ENCODE measurements around the gene CRYBG2. TPM values are rescaled to one million over a fixed set of nuclear protein-coding genes. Genes with fewer than 3 reads are reported as not detected.

Gene CRYBG2
- total RNA-seq, 1 donor from 2014 or later, result 6.9 TPM

DNA sequence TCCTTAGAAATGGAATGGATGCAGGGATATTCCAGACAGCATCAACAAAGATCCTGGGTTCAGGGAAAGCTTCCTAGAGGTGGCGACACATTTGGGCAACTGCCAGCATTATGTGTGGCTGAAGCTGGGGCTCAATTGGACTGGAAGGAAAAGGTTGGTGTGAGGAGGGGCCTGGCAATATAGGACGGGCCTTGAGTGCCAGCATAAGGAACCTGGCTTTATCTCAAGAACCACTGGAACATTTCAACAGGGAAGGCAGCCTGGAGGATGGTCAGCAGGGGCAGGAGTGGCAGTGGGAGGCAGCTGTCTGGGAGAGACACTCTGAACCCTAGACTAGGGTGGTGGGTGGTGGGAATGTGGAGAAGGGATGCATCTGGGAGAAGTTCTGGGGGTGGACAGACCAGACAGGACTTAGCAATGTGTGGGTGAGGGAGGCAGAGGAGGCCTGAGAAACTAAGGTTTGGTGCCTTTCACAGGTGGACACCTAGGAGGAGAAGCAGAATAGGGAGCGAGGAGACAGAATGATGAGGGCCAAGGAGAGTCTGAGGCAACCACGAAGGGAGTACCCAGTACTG is 70.6 kb downstream of the CRYBG2 start:
- H3K27ac ChIP-seq, result peak overlapping the region; percentile 61
- H3K9me3 ChIP-seq, result no peaks in the 10 kb centered on the region
- H3K4me1 ChIP-seq, result peaks cover 64% of the 10 kb centered on the region

DNA sequence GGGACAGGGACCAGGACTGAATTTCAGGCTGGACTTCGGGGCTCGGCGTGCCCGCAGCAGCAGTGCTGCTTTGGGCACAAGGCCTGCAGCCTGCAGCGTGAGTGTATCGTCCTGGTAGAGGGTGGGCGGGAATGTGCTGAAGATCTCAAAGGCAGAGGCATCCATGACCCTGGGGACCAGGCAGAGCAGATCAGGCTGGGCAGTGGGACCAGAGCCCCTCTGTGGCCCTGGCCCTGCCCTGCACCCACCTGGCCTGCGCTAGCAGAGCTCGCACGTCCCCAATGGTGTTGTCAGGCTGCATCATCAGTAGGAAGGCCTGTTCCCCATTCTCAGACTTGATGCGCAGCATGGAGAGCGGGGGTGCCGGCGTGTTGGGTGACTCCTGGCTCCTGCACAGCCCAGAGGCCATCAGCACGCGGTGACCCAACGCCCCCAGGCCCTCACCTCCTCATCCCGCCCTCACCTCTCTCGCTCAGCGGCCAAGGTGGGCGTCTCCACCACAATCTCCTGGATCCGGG is 71.5 kb downstream of the CRYBG2 start:
- H3K9me3 ChIP-seq, result no peaks in the 10 kb centered on the region
- peaks cover 11% of the 10 kb centered on the region for H3K36me3 ChIP-seq
- ATAC-seq (no peak), DNase-seq (no peak)
- no peaks in the 10 kb centered on the region for H3K27me3 ChIP-seq
- peaks cover 67% of the 10 kb centered on the region for H3K4me1 ChIP-seq
- H3K4me3 ChIP-seq, result no peak overlapping the region
- H3K27ac ChIP-seq, result no peak overlapping the region
- intact Hi-C loops (cut with DNase I), result no loop called here
- TF ChIP-seq CTCF (IDR thresholded peaks at IDR 0.05), result no peak

More for the DNA sequence above, 70.6 kb downstream of the CRYBG2 start:
- DNase-seq, result no peak
- no peak for TF ChIP-seq CTCF (IDR thresholded peaks at IDR 0.05)
- intact Hi-C loops (cut with DNase I), result no loop called here
- H3K36me3 ChIP-seq, result peaks cover 11% of the 10 kb centered on the region
- H3K27me3 ChIP-seq, result no peaks in the 10 kb centered on the region
- ATAC-seq, result no peak
- H3K4me3 ChIP-seq, result no peak overlapping the region

DNA sequence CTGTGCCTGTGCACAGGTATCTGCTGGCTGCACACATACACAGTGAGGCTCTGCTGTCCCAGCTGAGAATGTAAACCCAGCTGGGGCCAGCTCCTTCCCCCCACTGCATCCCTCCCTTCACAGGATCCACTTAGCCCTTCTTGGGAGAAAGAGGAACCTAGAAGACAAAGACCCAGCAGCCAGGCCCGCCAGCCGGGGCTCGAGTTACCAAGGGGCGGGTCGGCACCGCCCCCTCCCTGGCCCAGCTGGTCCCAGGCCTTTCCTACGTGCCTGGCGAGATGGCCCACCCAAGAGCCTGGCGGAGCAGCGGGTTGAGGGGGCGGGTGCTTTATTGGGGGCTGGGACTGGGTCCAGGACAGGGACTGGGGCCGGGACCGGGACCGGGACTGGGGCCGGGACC is 72.0 kb downstream of the CRYBG2 start:
- no peak for TF ChIP-seq CTCF (IDR thresholded peaks at IDR 0.05)
- H3K27ac ChIP-seq, result no peak overlapping the region
- intact Hi-C loops (cut with DNase I), result no loop called here
- ATAC-seq (no peak), DNase-seq (no peak)
- peaks cover 11% of the 10 kb centered on the region for H3K36me3 ChIP-seq
- no peak overlapping the region for H3K4me3 ChIP-seq
- H3K27me3 ChIP-seq, result no peaks in the 10 kb centered on the region
- peaks cover 67% of the 10 kb centered on the region for H3K4me1 ChIP-seq
- H3K9me3 ChIP-seq, result no peaks in the 10 kb centered on the region

DNA sequence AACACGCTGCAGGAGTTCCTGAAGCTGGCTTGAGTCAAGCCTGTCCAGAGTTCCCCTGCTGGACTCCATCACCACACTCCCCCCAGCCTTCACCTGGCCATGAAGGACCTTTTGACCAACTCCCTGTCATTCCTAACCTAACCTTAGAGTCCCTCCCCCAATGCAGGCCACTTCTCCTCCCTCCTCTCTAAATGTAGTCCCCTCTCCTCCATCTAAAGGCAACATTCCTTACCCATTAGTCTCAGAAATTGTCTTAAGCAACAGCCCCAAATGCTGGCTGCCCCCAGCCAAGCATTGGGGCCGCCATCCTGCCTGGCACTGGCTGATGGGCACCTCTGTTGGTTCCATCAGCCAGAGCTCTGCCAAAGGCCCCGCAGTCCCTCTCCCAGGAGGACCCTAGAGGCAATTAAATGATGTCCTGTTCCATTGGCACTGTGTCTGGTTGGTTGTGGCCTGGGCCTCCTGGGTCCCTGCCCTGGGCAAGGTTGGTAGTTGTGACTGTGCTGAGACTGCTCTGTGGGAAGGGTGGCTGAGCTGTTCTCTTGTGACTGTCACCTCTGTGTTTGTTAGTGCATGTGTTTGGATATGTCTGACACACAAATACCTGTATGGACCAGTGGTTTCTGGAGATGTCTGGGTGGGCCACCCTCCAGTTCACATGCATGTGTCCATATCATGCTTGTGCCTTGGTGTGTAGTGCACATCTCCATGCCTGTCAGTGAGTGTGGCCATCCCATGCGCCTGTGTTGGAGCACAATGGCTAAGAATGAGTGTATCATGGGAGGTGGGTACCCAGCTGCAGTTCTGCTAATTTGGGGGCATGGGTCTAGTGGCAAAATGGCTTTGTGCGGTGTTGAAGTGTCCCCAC is 72.6 kb downstream of the CRYBG2 start:
- Histone ChIP-seq H3K4me1 (peaks cover 67% of the 10 kb centered on the region), H3K27ac (peak overlapping the region; percentile 89), H3K9me3 (no peaks in the 10 kb centered on the region), H3K27me3 (no peaks in the 10 kb centered on the region), H3K36me3 (peaks cover 11% of the 10 kb centered on the region), H3K4me3 (peak overlapping the region; percentile 99)
- TF ChIP-seq CTCF (IDR thresholded peaks at IDR 0.05), result no peak
- intact Hi-C loops (cut with DNase I), result no loop called here
- ATAC-seq (no peak), DNase-seq (no peak)

- peaks cover 11% of the 10 kb centered on the region for H3K36me3 ChIP-seq
- TF ChIP-seq CTCF (IDR thresholded peaks at IDR 0.05), result no peak
- no peak for DNase-seq
- peak overlapping the region; percentile 89 for H3K27ac ChIP-seq
- ATAC-seq, result no peak
- peaks cover 66% of the 10 kb centered on the region for H3K4me1 ChIP-seq
- H3K27me3 ChIP-seq, result no peaks in the 10 kb centered on the region
- H3K9me3 ChIP-seq, result no peaks in the 10 kb centered on the region
- intact Hi-C loops (cut with DNase I), result no loop called here
- peak overlapping the region; percentile 99 for H3K4me3 ChIP-seq
Observed at GRCh38 chr1:26280333-26281042, 73.4 kb downstream of the CRYBG2 start.
